ENCODE data around the gene OR4F17.
"Not testable (repeated sequence)": the region's sequence is repeated elsewhere in the genome, so short reads cannot be mapped to it uniquely, and the experiment has no call there.

Gene OR4F17
- 0 to 0.07 (median 0) reads per million in 18 experiments for total RNA-seq

- DNase-seq, result not testable (repeated sequence)
Observed at GRCh38 chr19:106804-107203, at the start of gene OR4F17. Gene OR4F17 (plus strand): TSS chr19:107104. CDS start chr19:110679, 3,575 bp downstream.

GRCh38 chr19:70793-71192 lies 36.1 kb upstream of the OR4F17 start:
- DNase-seq, result not testable (repeated sequence)

- DNase-seq, result not testable (repeated sequence)
Observed at GRCh38 chr19:82864-83263, 24.0 kb upstream of the OR4F17 start.

- not testable (repeated sequence) for DNase-seq
Observed at GRCh38 chr19:83626-84025, 23.3 kb upstream of the OR4F17 start.

GRCh38 chr19:90678-91077 lies 16.2 kb upstream of the OR4F17 start:
- DNase-seq, result not testable (repeated sequence)

GRCh38 chr19:94794-95193 lies 12.1 kb upstream of the OR4F17 start:
- not testable (repeated sequence) for DNase-seq

GRCh38 chr19:97647-98046 lies 9.3 kb upstream of the OR4F17 start:
- DNase-seq, result not testable (repeated sequence)

GRCh38 chr19:120443-121140 lies 13.7 kb downstream of the OR4F17 start:
- not testable (repeated sequence) for DNase-seq

Measured in inflammatory macrophage (primary cell).